ENCODE measurements around the gene PEX10.

Gene PEX10

GRCh38 chr1:2355373-2356261 is 56.7 kb downstream of the PEX10 start:
- Histone ChIP-seq H3K36me3 (ENCODE audit: control insufficient read depth, insufficient read depth, low read length) (no peaks in the 10 kb centered on the region), H3K27me3 (ENCODE audit: control insufficient read depth, insufficient read depth, low read length) (no peaks in the 10 kb centered on the region), H3K4me3 (ENCODE audit: low read depth, low read length) (no peak overlapping the region), H3K9me3 (ENCODE audit: control insufficient read depth, insufficient read depth, low read depth, low read length) (no peaks in the 10 kb centered on the region), H3K9ac (ENCODE audit: low read length) (no peak overlapping the region), H3K27ac (ENCODE audit: low read depth, low read length) (no peak overlapping the region; the same call in 1 of the 2 replicates), H3K4me1 (ENCODE audit: control insufficient read depth, insufficient read depth, low read length) (no peaks in the 10 kb centered on the region)

- H3K4me3 ChIP-seq (ENCODE audit: low read depth, low read length) = no peak overlapping the region
- H3K27ac ChIP-seq (ENCODE audit: low read depth, low read length) = no peak overlapping the region
- H3K36me3 ChIP-seq (ENCODE audit: control insufficient read depth, insufficient read depth, low read length) = no peaks in the 10 kb centered on the region
- H3K27me3 ChIP-seq (ENCODE audit: control insufficient read depth, insufficient read depth, low read length) = no peaks in the 10 kb centered on the region
- H3K9me3 ChIP-seq (ENCODE audit: control insufficient read depth, insufficient read depth, low read depth, low read length) = no peaks in the 10 kb centered on the region
- H3K9ac ChIP-seq (ENCODE audit: low read length) = no peak overlapping the region
- H3K4me1 ChIP-seq (ENCODE audit: control insufficient read depth, insufficient read depth, low read length) = no peaks in the 10 kb centered on the region
These were observed 57.6 kb downstream of the PEX10 start for GRCh38 chr1:2354511-2355372.

Measured in HUES6 (cell line).